GM21576 (cell line): ENCODE measurements around the gene SSBP2.
"Not testable (repeated sequence)": the region's sequence is repeated elsewhere in the genome, so short reads cannot be mapped to it uniquely, and the experiment has no call there.

Experiments
- ATAC-seq: cut with Tn5 transposase; IDR thresholded peaks from one replicate; pipeline ENCODE4 v1.9.1; 2021; ENCODE audit warnings: mild to moderate bottlenecking, moderate library complexity; ENCODE audit not compliant: unreplicated experiment

Gene SSBP2

DNA sequence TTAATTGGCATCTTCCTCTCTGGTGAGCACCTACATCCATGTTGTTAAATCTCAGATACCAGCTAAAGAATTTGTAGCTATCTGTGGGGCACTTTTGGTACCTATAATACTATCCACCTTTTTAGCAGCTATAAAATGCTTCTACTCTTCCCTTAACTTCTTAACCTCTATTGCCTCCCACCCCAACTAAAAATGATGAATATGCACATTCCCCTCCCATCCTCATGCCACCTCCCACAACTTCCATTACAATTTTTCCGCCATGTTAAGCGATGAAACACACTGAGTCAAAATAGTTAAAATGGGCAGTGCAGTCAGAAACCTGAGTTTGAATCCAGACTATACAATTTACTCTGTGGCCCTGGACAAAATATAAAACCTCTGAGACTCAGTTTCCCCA is 10.1 kb downstream of the SSBP2 start:
- no peak for ATAC-seq

DNA sequence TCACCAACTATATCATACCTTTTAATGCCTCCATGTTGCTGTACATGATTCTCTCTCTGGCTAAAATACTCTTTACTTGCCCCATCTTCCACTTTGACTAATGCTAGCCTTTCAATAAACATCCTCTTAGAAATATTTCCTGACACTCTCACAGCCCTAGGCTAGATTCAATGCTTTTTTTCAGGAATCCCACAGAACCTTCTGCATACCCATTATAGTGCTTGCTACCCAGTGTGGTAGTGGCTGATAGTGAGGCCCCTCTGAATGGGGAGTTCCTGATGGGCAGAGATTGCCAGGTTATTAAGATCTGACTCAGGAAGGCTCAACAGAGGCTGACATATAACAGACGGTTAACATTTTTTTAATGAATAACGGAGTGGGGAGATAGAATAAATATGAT is 11.6 kb downstream of the SSBP2 start:
- ATAC-seq = no peak

DNA sequence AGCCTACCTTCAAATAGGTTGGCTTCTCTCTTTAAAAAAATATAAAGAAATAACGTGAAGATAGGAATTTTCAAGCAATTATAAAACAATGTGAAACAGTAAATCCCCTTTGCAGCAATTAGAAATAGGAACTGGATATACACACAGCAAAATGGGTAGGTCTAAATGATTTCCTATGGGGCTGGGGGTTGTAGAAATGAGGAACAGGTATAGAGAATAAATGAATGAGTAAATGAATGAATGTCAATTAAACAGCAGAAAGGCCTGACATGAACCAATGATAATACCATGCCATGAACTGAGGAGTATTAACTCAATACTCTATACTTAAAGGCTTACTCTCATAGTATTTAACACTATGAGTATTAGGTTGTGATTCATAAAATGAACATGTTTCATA is 21.6 kb downstream of the SSBP2 start:
- no peak for ATAC-seq

- no peak for ATAC-seq
Observed at GRCh38 chr5:81728301-81728700, 22.6 kb downstream of the SSBP2 start.

GRCh38 chr5:81726297-81726696 is 24.6 kb downstream of the SSBP2 start:
- ATAC-seq = no peak

DNA sequence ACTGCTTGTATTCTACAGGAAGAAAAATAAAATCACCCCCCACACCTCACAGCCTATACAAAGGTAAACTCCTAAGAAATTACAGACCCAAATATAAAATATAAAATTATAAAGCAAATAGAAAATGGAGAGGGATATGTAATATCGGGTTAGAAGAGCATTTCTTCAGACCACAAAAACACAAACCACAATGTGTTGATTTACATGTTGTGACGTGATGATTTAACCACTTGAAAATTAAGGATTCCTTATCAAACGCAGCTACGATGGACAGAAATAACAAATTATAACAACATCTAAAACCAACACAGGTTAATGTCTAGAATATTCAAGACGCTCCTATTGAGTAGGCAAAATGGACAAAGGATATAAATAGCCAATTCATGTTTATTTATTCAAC is 26.3 kb downstream of the SSBP2 start:
- ATAC-seq = no peak

DNA sequence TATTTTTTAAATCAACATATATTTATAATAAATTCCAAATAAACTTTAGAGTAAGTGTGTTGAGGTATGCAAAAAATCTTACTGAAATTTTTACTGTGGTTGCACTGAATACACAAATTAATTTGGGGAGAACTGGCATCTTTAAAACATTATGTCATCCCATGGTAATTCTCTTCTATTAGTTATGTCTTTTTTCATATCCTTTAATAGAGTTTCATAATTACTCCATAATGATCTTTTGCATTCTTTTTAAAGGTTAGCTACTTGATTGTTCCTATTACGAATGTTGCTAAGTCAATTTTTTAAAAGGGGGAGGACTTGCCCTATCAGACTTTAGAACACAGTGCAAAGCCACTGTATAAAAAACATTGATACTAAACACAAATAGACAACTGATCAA is 26.8 kb downstream of the SSBP2 start:
- ATAC-seq = no peak

- no peak for ATAC-seq
Observed at GRCh38 chr5:81721049-81721448, 29.8 kb downstream of the SSBP2 start.

DNA sequence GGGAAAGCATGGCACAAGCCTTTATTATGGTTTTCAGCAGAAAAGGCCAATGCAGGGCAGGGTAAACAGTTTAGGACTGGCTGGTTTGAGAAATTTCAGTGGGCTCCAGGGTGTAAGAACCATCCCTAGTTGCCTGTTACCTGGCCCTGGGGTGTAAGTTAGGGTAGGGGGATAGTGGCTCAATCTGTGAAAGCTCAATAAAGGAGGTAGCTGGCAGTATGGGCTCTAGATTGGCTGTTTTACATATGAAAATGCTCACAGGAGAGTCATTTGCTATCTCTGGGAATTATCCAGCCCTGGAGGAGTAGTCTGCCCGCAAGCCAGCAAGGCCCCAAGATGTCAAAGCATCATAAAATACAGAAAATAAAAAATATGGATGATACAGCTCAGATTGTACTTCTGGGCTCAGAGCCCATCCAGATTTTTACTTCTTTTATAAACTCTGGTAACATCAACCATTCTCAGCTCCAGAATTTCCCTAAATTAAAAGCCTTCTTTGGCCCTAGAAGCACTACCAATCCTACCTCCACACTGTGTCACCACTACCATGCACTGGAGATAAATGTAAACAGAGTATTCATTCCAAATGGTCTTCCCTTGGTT is 31.1 kb downstream of the SSBP2 start:
- no peak for ATAC-seq

DNA sequence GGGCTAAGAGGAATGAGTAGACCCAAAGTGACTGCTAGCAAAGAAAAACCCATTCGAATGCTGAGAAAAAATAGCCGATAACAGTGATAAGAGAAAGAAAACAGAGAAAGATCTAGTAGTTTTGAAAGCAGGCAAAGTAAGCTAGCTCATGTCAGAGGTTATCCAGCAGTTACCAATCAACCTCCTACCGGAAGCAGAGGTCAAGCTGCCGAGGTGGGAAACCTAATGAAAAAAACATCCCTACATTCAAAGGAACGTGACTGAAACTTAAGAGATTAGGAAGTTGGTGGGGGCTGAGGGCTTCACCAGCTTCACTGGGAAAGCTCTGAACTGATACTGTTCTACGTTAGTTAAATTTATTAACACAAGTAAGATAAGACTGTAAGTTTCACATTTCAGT is 32.6 kb downstream of the SSBP2 start:
- ATAC-seq = no peak

DNA sequence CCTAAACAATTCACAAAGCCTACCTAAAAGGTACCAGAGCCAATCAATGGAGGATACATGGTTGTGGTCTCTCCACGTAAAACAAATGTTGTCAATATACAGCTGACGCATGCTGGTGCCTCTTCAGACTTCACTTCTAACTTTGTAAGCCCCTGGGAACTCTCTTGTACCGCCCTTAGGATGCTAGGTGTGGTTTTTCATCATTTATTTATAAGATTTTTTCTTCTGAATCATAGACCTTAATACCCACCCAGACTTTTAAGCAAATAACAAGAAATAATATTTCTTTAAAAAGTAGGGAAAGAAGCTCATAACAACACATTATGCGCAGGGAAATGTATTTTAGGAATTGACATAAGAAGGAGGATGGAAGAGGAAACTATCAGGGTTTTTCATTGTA is 33.0 kb downstream of the SSBP2 start:
- ATAC-seq = no peak

DNA sequence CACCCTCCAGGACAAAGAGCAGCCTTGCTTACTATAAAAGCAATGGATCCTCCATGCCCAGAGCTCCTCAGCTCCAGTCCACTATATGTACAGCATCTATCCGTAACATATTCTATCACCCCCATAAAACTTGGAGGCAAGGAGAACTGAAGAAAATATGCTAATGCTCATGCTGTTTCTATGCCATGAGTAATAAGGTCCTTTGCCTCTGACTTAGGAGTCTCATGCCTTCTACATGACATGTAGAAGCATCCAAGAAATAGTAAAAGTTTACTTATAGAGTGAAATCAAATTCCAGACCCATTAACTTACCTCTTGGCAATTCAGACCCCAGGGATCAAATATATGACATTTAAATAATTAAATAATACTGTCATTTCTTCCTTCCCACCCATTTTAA is 33.7 kb downstream of the SSBP2 start:
- no peak for ATAC-seq

- not testable (repeated sequence) for ATAC-seq
Observed at GRCh38 chr5:81714076-81714475, 36.8 kb downstream of the SSBP2 start.

- no peak for ATAC-seq
Observed at GRCh38 chr5:81708889-81709288, 42.0 kb downstream of the SSBP2 start.

- no peak for ATAC-seq
Observed at GRCh38 chr5:81703840-81704239, 47.1 kb downstream of the SSBP2 start.

DNA sequence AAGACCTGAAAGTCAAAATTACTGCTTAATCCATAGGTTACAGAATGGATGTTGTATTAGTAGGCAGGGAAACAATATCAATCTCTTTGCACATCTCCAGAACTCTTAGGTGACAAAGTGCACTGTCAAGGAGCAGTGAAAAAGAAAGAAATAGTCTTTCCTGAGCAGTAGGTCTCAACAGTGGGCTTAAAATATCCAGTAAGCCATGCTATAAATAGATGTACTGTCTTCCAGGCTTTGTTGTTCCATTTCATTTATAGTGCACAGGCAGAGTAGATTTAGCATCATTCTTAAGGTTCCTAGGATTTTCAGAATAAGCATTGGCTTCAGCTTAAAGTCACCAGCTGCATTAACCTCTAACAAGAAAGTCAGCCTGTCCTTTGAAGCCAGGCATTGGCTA is 50.7 kb downstream of the SSBP2 start:
- ATAC-seq = no peak

DNA sequence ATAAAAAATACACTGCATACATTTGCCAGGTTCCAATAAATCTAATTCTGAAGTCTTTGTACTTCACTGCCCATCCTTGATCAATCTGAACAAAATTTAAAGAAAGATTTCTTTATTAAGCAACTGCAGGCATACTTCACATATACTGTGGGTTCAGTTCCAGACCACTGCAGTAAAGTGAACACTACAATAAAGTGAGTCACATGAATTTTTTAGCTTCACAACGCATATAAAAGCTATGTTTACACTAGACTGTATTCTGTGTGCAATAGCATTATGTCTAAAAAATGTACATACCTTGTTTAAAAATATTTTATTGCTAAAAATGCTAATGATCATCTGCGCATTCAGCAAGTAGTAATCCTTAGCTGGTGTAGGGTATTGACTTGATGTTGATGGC is 52.1 kb downstream of the SSBP2 start:
- ATAC-seq = no peak

GRCh38 chr5:81696418-81697397 is 54.2 kb downstream of the SSBP2 start:
- no peak for ATAC-seq

GRCh38 chr5:81694726-81695125 is 56.2 kb downstream of the SSBP2 start:
- no peak for ATAC-seq

- ATAC-seq = no peak
Observed at GRCh38 chr5:81688215-81688614, 62.7 kb downstream of the SSBP2 start.

GRCh38 chr5:81687292-81687691 is 63.6 kb downstream of the SSBP2 start:
- ATAC-seq = no peak

GRCh38 chr5:81685471-81685870 is 65.4 kb downstream of the SSBP2 start:
- no peak for ATAC-seq
